ENCODE data around the gene GJB6.

The GJB6 gene

GRCh38 chr13:20174656-20175405 is 57.3 kb downstream of the GJB6 start:
- no peak for TF ChIP-seq FOXP2 (optimal IDR thresholded peaks at IDR 0.05; ENCODE audit: borderline replicate concordance, extremely low read depth, extremely low read length, insufficient read depth)
- TF ChIP-seq POLR2AphosphoS5 (IDR thresholded peaks at IDR 0.05; ENCODE audit: low read depth, low read length) = no peak
- TF ChIP-seq REST (IDR thresholded peaks at IDR 0.05; ENCODE audit: insufficient read depth in 1 of 2, low read depth in 2 of 2, low read length in 2 of 2) = no peak
- TF ChIP-seq SIN3A (IDR thresholded peaks at IDR 0.05; ENCODE audit: borderline replicate concordance, insufficient read depth, low read length) = no peak
- TF ChIP-seq TAF1 (IDR thresholded peaks at IDR 0.05; ENCODE audit: borderline replicate concordance, insufficient read depth, low read length) = no peak

- no peak for TF ChIP-seq REST (IDR thresholded peaks at IDR 0.05; ENCODE audit: insufficient read depth in 1 of 2, low read depth in 2 of 2, low read length in 2 of 2)
Measured at GRCh38 chr13:20173116-20173746, 58.9 kb downstream of the GJB6 start.

All from PFSK-1 (cell line).